NCI-H82 (cell line): Measurements from ENCODE around the gene HSPB6.
"Not testable (repeated sequence)": the region's sequence is repeated elsewhere in the genome, so short reads cannot be mapped to it uniquely, and the experiment has no call there.

Experiments
- DNase-seq: peaks from one replicate; lab custom pipeline; 2025; lab: John Stamatoyannopoulos, UW

The HSPB6 gene

DNA sequence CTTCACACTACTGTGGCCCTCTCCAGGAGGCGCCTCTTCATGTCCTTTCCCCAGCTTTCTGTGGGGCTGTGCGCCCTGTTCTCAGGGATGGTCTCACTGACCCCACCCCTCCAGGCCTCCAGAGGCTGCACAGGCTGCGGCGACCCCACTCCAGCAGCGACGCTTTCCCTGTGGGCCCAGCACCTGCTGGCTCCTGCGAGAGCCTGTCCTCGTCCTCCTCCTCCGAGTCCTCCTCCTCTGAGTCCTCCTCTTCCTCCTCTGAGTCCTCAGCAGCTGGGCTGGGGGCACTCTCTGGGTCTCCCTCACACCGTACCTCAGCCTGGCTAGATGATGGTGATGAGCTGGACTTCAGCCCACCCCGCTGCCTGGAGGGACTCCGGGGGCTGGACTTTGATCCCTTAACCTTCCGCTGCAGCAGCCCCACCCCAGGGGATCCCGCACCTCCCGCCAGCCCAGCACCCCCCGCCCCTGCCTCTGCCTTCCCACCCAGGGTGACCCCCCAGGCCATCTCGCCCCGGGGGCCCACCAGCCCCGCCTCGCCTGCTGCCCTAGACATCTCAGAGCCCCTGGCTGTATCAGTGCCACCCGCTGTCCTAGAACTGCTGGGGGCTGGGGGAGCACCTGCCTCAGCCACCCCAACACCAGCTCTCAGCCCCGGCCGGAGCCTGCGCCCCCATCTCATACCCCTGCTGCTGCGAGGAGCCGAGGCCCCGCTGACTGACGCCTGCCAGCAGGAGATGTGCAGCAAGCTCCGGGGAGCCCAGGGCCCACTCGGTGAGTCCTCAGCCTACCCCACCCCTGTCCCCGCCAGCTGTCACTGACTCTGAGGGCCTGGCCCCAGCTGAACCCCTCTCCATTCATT lies 29.7 kb upstream of the HSPB6 start:
- DNase-seq: peak; percentile 50

DNA sequence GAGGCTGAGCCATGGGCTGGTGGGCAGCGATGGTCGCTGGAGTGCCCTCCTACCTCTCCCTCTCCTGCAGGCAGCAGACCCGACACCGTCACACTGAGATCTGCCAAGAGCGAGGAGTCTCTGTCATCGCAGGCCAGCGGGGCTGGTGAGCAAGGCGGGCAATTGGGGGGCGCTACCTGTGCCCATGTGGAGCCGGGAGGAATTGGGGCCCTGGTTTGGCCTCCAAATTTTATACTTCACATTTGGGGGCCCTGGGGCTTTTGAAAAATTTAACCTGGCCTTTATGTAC lies 28.5 kb upstream of the HSPB6 start:
- DNase-seq: no peak

DNA sequence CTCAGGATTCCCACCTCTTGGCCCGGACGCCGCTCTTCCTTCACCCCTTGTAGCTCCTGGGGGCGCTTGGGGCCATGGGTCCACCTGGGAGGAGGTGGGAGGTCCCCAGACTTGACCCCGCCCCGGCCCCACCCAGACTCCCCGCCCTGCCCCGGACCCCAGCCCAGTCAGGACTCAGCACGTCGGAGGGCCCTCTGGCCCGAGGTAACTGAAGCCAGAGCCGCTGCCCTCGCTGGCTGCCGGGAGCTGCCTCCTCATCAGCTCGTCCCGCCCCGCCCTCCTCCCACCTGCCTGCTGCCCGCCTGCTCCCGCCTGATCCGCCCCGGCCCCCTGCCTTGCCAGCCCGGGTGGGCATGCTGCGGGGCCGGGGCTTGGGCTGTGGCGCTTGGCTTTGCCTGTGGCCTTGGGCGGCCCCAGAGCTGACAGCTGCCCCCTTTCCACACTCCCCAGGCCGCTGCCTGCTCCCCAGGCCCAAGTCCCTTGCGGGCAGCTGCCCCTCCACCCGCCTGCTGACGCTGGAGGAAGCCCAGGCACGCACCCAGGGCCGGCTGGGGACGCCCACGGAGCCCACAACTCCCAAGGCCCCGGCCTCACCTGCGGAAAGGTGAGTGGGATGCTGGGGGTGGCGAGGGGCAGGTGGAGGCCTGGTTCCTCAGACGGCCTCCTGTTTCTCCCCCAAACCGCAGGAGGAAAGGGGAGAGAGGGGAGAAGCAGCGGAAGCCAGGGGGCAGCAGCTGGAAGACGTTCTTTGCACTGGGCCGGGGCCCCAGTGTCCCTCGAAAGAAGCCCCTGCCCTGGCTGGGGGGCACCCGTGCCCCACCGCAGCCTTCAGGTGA lies 27.9 kb upstream of the HSPB6 start:
- DNase-seq: no peak

GRCh38 chr19:35783469-35784434 lies 26.9 kb upstream of the HSPB6 start:
- no peak for DNase-seq

GRCh38 chr19:35782589-35782988 lies 25.8 kb upstream of the HSPB6 start:
- DNase-seq: no peak

DNA sequence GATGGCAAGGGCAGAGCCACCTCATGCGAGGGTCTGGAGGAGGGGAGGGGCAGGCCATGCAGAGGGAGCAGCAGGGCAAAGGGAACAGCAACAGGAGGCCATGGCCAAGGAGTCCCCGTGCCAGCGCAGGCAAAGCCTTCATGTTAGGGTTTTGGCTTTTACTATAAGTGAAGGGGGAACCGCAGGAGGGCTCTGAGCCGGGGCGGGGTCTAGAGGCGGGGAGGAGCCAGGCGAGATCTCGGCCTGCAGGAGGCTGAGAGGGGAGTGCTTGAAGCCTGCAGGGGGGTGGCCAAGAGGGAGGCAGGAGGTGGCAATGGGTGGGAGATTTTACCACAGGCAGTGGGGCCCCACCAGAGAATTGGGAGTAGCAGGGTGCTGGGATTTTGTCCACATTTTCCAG lies 24.8 kb upstream of the HSPB6 start:
- no peak for DNase-seq

DNA sequence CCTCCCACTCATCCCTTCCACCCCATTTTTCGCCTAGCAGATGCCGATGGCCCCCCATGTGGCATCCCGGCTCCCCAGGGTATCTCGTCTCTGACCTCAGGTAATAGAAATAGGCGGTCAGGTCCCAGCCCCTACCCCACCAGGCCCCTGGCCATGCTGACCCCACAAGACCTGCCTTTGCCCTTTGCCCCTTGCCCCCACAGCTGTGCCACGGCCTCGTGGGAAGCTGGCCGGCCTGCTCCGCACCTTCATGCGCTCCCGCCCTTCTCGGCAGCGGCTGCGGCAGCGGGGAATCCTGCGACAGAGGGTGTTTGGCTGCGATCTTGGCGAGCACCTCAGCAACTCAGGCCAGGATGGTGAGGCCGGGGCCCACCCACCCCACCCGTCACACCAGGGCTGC lies 23.9 kb upstream of the HSPB6 start:
- no peak for DNase-seq

DNA sequence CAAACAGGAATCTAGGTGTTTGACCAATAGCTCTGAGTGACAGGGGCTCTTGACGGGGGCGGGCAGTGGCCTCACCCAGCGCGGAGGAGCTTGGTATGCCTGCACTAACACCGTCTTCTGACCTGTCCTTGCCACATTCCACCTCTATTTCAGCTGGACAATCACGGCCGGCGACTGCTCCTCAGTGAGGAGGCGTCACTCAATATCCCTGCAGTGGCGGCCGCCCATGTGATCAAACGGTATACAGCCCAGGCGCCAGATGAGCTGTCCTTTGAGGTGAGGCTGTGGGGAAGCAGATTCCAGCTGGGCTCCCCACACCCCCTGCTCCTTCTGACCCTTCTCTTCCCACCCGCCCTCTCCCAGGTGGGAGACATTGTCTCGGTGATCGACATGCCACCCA lies 23.2 kb upstream of the HSPB6 start:
- DNase-seq: no peak

DNA sequence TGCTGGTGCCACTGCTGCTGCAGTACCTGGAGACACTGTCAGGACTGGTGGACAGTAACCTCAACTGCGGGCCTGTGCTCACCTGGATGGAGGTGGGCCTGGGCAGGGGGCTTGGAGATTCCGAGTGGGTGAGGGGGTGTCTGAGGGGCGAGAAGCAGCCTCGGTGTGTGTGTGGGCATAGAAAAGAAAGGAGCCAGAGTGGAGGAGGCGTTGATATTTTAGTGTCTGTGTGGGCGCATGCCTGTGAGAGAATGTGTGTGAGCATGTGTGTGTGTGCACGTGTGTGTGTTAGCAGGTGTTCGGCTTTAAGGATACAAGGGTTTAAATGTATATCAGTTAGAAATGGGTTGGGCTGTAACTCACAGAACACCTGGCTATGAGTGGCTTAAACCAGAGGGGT lies 22.2 kb upstream of the HSPB6 start:
- no peak for DNase-seq

GRCh38 chr19:35777961-35778360 lies 21.1 kb upstream of the HSPB6 start:
- no peak for DNase-seq

DNA sequence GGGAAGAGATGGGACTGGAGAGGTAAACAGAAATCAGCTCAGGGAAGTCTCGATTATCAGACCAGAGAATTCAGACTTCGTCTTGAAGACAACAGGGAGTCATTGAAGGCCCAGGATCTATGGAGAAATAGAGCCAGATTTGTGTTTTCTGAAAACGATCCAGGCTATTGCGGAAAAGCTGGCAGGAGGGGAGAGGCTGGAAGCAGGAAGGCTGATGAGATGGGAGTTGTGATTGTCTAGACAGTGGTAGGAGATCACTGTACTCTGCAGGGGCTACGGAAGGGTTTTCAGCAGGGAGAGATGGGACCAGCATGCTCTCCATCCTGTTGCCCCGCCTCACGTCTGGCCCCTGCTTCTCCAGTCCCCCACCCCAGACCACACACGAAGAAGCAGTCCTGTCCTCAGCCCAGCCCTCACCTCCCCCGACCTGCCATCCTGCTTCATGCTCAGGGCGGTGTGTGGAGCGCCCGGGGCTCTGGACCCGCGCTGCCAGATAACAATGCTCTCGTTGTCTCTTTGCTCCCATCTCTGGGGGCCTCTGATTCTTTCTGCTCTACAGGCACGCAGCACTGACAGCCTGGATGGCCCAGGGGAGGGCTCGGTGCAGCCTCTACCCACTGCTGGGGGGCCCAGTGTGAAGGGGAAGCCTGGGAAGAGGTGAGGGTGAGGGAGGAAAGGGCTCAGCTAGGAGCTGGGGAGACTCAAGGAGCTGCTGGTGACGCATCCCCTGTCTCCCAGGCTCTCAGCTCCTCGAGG lies 20.4 kb upstream of the HSPB6 start:
- no peak for DNase-seq

- DNase-seq: peak; percentile 59
Observed at GRCh38 chr19:35776102-35776788, 19.4 kb upstream of the HSPB6 start.

- peak; percentile 100 for DNase-seq
Observed at GRCh38 chr19:35775298-35776101, 18.7 kb upstream of the HSPB6 start, which contains the start of gene ARHGAP33. ARHGAP33 (plus strand) TSS chr19:35775564; CDS start chr19:35775659, 95 bp downstream.

GRCh38 chr19:35775046-35775297 lies 18.1 kb upstream of the HSPB6 start:
- no peak for DNase-seq

- peak; percentile 94 for DNase-seq
Observed at GRCh38 chr19:35774274-35775045, 17.6 kb upstream of the HSPB6 start.

DNA sequence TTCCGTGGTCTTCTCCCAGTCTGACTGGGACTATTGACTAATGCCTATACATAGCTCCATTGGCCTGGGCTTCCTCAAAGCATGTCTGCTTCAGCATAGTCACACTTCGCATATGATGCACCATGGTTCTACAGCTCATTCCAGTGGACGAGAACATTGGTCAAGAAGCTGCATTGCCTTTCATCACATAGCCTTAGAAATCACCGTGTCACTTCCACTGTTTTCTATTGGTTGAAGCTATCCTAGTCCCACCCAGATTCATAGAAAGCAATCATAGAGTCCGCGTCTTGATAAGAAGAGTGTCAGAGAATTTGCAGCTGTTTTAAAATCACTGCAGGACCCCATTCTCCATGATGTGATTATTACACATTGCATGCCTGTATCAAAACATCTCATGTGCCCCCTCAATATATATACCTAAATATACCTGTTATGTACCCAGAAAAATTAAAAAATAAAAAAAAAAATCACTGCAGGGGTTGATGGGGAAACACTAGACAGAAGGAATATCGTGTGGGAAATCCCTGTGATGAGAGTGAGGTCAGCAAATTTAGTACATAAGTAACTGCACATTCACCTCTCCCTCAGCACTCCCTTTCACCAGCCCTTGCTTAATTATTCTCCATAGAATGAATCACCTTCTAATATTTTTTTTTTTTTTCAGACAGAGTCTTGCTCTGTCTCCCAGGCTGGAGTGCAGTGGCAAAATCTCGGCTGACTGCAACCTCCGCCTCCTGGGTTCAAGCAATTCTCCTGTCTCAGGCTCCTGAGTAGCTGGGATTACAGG lies 16.4 kb upstream of the HSPB6 start:
- DNase-seq: no peak

DNA sequence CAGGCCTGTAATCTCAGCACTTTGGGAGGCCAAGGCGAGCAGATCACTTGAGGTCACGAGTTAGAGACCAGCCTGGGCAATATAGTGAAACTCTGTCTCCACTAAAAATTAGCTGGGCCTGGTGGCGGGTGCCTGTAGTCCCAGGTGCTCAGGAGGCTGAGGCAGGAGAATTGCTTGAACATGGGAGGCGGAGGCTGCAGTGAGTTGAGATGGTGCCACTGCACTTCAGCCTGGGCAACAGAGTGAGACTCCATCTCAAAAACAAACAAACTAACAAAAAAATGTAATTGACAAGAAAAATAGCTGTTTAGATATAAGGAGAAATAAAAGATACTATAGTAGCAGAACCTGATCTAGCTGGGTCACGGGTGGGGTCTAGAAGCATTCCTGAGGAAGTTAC lies 15.5 kb upstream of the HSPB6 start:
- not testable (repeated sequence) for DNase-seq

- DNase-seq: no peak
Observed at GRCh38 chr19:35768082-35768421, 11.2 kb upstream of the HSPB6 start.
